GM19438 (cell line): Measurements from ENCODE around the gene WBP1.
"Not testable (repeated sequence)": the region's sequence is repeated elsewhere in the genome, so short reads cannot be mapped to it uniquely, and the experiment has no call there.

ENCODE experiments used
- ATAC-seq: cut with Tn5 transposase; IDR thresholded peaks from one replicate; pipeline ENCODE4 v1.9.1; 2021; ENCODE audit warnings: low read depth; ENCODE audit not compliant: unreplicated experiment

The WBP1 gene

DNA sequence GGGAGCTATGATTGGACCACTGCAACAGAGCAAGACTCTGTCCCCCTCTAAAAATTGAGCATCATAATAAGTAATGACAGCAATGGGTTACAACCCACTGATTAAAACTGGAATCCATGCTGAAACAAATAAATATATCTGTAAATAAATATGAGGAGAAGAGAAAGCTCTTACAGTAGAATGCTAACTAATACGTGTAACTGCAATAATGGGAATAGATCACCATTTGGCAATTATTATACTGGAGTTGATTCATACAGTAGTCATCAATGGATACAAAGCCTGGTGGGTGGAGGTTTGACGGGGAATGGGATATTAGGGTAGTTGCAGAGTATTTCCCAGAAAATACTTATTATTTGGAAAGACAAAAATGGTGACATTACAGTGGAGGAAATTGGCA is 9.5 kb upstream of the WBP1 start:
- no peak for ATAC-seq

DNA sequence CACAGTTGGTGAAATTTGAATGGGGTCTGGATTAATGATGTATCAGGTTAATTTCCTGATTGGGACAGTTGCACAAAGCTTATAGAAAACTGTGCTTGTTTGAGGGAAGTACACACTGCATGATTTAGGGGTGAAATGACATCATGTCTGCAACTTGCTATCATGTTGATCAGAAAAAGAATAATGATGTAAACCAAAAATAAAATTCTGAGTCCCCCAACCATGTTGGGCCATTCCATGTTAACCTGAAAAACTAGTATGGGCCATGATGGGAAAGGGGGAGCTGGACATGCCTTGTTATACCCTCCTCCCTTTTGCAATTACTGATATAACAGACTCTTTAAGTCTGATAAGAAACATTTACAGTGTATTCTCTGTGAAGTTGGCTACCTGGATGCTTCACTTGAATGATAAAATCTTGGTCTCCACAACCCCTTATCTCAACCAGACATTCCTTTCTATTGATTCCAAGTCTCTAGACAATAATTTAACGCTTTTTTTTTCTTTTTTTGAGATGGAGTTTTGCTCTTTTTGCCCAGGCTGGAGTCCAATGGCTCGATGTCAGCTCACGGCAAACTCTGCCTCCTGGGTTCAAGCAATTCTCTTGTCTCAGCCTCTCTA is 7.6 kb upstream of the WBP1 start:
- ATAC-seq, result no peak

DNA sequence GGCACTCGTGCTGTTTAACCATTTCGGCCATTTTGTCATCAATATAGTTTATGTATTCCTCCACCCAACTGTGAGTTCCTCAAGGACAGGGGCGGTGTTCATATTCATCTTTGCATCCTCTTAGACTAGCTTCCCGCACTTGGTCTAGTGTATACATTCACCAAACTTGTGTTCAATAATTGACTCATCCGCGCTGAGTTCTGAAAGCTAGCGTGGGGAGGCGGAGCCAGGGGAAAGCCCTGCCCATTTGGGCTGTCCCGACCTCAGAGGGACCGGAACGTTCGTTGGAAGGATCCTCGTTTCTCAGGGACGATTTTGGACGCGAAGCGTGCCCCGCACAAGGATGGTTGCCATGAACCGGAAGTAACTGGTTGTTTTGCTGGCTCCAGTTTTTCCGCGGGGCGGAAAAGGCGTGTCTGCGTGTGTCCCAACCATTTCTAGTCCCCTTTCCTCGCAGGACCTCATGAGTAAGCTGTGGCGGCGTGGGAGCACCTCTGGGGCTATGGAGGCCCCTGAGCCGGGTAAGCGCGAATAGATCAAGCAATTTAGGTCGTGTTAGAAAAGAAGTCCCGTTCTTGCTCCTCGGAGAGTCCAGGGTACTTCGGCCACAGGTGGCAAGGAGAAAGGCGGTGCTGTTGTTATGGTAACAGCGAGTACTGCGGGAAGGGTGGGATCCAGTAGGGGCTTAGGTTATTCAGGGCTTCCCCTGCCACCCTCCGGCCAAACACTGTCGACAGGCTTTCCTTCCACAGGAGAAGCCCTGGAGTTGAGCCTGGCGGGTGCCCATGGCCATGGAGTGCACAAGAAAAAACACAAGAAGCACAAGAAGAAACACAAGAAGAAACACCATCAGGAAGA is 3.4 kb upstream of the WBP1 start, which contains the start of gene INO80B:
TSS of gene INO80B (plus strand) at position 434 of the 858 bp plus-strand sequence. CDS start at position 464, 30 bp downstream.
- ATAC-seq, result peak; percentile 33

DNA sequence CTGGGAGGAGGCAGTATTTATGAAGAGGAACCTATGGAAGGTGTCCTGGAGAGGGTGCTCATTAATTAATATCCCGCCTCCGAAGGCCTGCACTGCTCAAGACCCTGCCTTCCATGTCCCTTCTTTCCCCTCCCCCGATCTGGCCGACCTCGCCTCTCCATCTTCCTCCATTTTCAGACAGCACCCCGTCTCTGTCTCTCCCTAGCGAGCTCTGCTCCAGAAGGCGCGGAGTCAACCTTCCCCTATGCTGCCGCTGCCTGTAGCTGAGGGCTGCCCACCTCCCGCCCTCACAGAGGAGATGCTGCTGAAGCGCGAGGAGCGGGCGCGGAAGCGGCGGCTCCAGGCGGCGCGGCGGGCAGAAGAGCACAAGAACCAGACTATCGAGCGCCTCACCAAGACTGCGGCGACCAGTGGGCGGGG is 1.1 kb upstream of the WBP1 start:
- ATAC-seq, result no peak

DNA sequence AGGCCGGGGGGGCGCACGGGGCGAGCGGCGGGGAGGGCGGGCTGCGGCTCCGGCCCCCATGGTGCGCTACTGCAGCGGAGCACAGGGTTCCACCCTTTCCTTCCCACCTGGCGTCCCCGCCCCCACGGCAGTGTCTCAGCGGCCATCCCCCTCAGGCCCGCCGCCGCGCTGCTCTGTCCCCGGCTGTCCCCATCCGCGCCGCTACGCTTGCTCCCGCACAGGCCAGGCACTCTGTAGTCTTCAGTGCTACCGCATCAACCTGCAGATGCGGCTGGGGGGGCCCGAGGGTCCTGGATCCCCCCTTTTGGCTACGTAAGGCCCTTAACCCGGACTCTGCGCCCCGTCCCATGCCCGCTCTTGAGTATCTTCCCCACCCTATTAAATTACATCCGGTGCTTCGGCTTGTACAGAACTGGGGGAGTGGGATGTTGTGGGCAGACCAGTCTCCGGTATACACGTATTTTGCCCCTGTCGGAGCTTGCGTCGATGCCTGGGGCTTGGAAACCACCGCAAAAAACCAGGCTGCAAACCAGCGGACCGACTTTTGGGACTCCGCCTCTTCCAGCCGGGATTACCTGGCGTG is 598 bp upstream of the WBP1 start:
- peak; percentile 30 for ATAC-seq

DNA sequence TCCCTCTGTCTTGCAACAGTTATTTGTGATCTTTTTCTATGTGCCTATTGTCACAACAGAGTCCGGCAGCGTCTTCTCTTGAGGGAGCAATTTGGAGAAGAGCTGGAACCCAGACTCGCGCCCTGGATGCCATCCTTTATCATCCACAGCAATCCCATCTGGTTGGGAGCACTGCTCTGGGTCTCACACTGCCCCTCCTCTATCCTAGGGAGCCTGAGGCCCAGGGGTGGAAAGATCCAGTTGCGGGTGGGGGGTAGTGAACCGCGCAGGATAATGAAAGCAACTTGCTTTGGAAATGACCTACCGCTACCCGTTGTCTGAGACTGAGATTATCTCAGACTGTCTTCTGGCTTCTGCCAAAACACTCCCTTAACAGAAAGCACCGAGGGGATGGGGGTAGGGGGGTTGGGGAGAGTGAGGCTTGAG is 713 bp downstream of the WBP1 start:
- no peak for ATAC-seq

DNA sequence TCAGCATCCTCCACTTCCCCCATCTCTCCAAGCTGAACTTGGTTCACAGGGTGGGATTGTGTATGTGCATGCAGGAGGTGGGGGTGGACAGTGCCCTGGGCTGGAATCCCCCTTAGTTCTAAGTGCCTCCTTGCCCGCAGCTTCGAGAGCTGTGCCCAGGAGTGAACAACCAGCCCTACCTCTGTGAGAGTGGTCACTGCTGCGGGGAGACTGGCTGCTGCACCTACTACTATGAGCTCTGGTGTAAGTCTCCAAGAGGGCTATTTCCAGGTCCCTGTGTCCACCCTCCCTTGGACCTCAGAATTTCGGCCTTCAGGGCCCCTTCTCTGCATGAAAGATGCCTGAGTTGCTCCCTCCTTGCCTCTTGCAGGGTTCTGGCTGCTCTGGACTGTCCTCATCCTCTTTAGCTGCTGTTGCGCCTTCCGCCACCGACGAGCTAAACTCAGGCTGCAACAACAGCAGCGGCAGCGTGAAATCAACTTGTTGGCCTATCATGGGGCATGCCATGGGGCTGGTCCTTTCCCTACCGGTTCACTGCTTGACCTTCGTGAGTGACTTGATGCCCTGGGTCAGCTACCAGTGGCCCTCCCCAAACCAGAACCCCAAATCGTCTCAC is 1.4 kb downstream of the WBP1 start:
- ATAC-seq, result not testable (repeated sequence)

DNA sequence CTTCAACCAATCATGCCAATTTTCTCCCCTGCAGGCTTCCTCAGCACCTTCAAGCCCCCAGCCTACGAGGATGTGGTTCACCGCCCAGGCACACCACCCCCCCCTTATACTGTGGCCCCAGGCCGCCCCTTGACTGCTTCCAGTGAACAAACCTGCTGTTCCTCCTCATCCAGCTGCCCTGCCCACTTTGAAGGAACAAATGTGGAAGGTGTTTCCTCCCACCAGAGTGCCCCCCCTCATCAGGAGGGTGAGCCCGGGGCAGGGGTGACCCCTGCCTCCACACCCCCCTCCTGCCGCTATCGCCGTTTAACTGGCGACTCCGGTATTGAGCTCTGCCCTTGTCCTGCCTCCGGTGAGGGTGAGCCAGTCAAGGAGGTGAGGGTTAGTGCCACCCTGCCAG is 1.9 kb downstream of the WBP1 start:
- not testable (repeated sequence) for ATAC-seq

DNA sequence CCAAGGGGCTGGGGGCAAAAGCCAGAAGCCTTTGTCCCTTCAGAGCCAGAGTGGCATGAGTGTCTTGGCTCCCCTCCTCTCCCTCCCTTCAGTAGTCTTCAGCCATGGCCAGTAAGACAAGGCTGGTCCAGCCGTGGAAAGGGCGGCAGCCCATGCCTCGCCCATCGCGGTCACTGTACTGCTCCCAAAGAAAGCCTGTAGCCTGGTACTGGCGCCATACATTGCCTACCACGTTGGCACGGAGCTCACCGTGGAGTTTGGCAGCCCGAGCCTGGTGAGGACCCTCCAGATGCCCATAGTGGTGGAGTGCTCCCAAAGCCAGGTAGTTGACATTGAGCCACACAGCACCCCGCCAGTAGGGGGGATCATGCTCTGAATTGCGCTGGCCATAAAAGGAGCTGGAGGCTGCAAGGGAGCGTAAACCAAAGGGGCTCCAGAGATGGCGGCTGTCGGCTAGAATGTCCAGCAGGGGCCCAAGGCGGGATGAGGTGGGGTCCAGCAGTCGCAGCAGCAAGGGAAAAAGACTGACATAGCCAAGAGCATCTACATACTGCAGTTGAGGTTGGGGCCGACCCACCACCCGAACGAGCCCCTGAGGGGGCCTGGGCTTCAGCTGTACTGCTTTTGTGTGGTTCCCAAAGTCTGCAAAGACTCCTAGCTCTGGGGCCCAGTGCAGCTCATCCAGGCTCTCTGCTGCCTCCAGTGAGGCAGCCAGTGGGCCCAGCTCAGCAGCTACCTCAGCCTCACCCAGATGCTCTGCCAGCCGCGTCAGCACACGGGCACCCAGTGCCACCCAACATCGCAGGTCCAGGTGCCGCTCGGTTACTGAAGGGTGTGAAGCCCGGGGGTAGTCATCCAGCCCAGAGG is 3.2 kb downstream of the WBP1 start:
- ATAC-seq, result no peak

DNA sequence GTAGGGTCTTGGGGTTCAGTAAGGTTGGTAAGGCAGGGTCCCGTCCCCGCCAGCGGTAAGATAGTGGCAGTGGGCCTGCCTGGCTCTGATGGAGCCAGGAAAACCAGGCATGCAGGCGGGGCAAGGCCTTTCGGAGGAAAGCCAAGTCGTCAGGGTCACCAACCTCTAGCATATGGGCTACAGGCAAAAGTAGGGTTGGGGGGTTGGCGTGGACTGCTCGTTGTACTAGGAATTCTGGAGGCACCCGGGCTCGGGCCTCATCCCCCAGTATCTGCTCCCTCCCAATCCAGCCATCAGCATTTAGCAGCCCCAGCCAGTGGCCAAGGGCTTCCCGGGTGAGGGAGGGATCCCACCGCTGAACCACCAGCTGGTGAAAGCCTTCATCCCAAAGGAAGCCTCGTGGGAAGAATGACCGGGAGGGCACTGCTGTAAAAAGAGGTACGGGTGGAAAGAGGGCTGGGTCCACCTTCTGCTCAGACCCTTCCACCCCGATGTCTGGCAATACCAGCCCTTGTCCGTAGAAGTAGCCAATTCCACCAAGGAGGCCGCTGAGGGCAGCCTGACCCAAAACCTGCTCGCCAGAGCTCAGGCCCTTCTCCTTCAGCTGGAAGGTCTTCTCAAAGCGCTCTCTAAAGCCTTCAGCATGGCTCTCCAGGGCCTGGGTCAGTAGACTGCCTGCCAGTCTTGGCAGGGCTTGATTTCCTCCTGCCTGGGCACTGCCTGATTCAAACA is 4.0 kb downstream of the WBP1 start:
- no peak for ATAC-seq

DNA sequence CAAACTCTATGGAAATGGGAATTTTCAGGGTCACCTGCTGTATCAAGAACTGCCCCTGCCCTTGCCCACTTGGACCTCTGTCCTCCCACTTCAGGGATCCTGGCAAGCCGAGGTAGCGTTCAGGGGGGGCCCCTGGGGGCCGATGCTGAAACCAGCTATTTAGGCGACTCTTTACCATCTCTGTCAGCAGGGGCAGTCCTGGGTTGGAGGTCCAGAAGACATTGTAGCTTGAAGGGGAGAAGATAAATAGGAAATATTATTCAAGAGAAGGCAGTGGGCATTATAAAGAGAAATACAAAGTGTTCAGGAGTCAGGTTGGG is 4.5 kb downstream of the WBP1 start:
- ATAC-seq, result no peak

DNA sequence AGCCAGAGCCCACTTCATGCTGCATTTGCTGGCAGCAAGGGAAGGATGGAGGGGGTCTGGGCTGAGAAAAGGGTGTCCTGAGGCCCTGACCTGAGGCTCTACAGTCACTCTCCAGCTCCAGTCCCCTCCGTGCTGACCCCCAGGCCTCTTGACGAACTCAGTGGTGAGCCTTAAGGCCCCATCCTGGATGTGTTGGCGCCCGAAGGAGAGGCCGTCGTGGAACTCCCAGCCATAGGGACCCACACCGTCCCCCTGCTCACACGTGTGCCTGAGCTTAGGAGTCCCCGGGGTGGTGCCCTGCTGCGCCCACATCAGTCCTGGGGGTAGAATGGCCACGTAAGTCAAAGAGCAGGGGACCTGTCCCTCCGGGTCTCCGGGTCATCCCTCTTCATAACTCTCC is 6.2 kb downstream of the WBP1 start:
- ATAC-seq, result no peak

DNA sequence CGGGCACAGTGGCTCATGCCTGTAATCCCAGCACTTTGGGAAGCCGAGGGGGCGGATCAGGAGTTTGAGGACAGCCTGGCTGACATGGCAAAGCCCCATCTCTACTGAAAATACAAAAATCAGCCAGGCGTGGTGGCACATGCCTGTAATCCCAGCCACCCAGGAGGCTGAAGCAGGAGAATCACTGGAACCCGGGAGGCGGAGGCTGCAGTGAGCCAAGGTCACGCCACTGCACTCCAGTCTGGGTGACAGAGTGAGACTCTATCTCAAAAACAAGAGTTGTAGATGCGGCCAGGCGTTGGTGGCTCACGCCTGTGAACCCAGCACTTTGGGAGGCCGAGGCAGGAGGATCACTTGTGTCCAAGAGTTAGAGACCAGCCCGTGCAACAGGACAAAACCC is 12.5 kb downstream of the WBP1 start:
- not testable (repeated sequence) for ATAC-seq

DNA sequence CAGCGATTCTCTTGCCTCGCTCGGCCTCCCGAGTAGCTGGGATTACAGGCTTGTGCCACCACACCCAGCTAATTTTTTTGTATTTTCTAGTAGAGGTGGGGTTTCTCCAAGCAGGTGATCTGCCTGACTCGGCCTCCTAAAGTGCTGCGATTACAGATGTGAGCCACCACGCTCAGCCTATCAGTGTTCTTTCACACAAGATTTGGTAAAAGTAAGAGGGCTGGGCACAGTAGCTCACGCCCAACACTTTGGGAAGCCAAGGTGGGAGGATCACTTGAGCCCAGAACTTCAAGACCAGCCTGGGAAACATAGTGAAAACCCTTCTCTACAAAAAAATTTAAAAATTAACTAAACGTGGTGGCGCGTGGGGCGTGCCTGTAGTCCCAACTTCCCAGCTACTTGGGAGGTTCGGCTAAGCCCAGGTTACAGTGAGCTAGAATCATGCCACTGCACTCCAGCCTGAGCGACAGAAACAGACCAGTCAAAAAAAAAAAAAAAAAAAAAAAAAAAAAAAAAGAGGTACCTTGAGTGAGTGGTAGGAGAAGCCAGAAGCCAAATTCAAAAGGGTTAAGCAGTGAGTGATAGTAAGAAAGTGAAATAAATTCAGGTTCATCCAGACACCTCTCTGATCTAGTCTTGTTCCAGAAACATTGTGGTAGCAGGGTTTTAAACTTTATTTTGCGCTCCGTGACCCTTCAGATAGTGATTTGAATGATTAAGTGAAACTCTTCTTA is 13.3 kb downstream of the WBP1 start:
- no peak for ATAC-seq

DNA sequence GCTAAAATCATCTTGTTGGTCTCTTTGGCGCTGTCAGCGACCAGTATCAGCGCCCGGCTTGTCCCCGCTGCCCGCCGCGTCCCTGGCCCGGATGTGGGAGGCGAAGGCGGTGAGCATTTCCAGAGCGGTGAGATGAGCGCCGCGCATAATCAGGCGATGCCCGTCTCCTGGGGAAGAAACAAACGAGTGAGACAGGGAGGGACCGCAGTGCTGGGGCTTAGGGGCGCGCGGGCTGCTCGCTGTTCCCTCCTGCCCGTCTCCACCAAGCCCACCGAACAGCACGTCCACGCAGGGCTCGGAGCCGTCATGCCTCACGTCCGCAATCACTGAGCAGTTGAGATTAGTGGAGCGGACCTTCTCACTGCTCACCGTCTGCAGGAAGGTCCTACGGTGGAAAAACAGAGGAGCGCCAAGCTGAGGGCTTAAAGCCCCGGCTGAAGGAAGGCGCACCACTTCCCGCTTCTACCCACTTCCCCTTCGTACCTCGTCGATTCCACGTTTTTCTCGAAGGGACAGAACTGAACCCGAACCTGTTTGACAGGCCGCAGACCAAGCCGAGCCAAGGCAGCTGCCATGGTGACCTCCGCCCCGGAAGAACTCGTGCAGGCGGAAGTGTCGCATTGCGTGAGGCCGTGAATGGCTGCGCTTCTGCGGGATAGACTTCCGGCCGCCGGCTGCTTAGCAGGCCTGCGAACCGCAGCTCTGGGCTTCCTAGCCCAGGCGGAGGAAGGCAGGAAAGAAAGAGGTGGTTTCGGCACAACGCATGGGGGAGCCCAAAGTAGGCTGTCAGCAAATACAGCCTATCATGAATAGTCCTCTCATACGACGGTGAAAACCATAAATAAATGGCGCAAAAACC is 14.1 kb downstream of the WBP1 start, which contains the start of gene MRPL53:
TSS of gene MRPL53 (minus strand) at position 595 of the 859 bp plus-strand sequence. CDS start at position 575, 20 bp downstream.
- peak; percentile 91 for ATAC-seq

DNA sequence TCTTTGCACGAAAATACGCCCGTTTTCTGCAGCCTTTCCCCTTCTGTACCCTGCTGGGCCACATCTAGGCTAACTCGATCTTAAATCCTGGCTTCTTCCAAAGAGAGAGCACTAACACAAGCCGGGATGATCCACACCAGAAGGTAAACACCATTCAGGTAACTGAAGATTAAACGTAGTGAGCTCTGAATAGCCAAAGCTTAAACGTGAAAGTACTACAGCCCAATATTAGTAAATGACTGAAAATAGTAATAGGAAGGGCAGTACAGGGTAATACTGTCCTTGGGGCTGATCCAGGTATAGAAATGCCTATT is 14.7 kb downstream of the WBP1 start:
- ATAC-seq, result no peak

DNA sequence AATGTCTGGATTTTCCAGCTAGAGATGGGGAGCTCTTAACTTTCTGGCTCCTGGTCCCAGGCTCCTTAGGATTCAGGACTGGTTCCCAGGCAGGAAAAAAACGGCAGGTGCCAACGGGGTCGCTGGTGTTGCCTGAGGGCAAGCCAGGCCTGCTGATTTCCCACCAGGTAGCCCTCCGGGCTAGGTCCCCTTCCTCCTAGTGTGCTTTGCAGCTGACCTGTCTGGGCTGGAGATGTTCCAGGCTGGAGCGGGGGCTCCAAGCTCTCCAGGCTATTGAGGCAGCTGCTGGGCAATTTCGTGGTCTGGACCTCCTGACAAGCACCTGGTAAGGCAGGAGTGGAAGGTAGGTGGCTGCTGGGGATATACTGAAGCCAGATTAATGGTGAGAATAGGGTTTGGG is 16.2 kb downstream of the WBP1 start:
- no peak for ATAC-seq

DNA sequence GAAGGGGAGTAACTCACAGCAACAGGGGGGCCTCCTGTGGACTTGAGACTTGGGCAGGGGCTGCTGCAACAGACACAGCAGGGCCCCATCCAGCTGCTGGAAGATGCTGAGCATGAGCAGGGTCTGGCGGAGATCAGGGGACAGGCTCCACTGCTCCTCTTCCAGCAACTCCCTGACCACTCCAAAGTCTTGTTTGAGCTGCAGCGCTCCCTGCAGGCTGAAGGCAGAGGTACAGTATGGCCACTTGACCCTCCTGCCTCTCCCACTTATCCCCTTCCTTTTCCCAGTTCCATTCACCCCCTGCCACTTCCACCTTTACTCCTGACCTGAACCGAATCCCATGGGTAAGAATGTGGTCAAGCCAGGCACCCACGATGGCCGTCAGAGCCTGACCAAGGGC is 16.7 kb downstream of the WBP1 start:
- ATAC-seq, result no peak
